Smooth muscle cell of bladder (primary cell): ENCODE measurements around the gene NOL11. TPM values are rescaled to one million over a fixed set of nuclear protein-coding genes. Genes with fewer than 3 reads are reported as not detected.

Source experiments
- total RNA-seq: library from RNA; depleted of rRNA; stranded (reverse); fragments of >200 nt; gene quantifications from 2 replicates; pipeline ENCODE4 v1.2.3, GENCODE V29; 2014

The NOL11 gene
- total RNA-seq, result 23.3 and 24.0 TPM in 2 replicates

GRCh38 chr17:67717624-67718324 lies at the start of gene NOL11:
Gene NOL11 (plus strand): TSS chr17:67717936. CDS start chr17:67717948, 12 bp downstream.

Other genes with a start within 250 kb of the NOL11 start
- 22.3 and 25.2 TPM in 2 replicates for gene BPTF, start 107.6 kb downstream of the NOL11 start, total RNA-seq